H1 (cell line): Measurements from ENCODE around the gene NKAIN4. TPM values are rescaled to one million over a fixed set of nuclear protein-coding genes. Genes with fewer than 3 reads are reported as not detected.

ENCODE experiments used
- CTCF ChIA-PET: fragments of 300-600 bp; sonication (Branson Sonifier 250); formaldehyde crosslinking; loops from one replicate; lab custom pipeline; 2021; ENCODE audit not compliant: partially characterized antibody; lab: Charles Lee
- POLR2A ChIA-PET: fragments of 300-600 bp; sonication (Branson Sonifier 250); formaldehyde crosslinking; loops from one replicate; lab custom pipeline; 2021; ENCODE audit warnings: inconsistent platforms; ENCODE audit not compliant: partially characterized antibody; lab: Charles Lee
- DNase-seq, 2 experiments: peaks; one replicate each; pipeline versions ENCODE4 v3.0.0 to v3.0.0-alpha.2; 2010 to 2022; ENCODE audit warnings: low spot score in 2 of 2, low read depth in 1 of 2, mixed read lengths in 1 of 2
- FAIRE-seq: peaks from 2 replicates; lab custom pipeline; 2011; peaks lifted over from hg19 to GRCh38; lab: Jason Lieb, UNC
- H2AFZ ChIP-seq: 2 replicates; pipeline ENCODE4 v1.8.1; 2012; ENCODE audit warnings: low read length, inconsistent platforms
- H2AK5ac ChIP-seq: 2 replicates; pipeline ENCODE4 v1.6.1; 2013; ENCODE audit warnings: low read depth, low read length
- H2BK120ac ChIP-seq: replicated peaks from 2 replicates; pipeline ENCODE3; 2013; ENCODE audit warnings: low read depth, low read length, inconsistent platforms
- H2BK12ac ChIP-seq: 2 replicates; pipeline ENCODE4 v1.6.1; 2013; ENCODE audit warnings: low read depth, low read length
- H2BK15ac ChIP-seq: 2 replicates; pipeline ENCODE4 v1.6.1; 2013; ENCODE audit warnings: low read length
- H2BK20ac ChIP-seq: 2 replicates; pipeline ENCODE4 v1.6.1; 2013; ENCODE audit warnings: low read length
- H2BK5ac ChIP-seq: 2 replicates; pipeline ENCODE4 v1.6.1; 2013; ENCODE audit warnings: low read depth, low read length
- H3K14ac ChIP-seq: 2 replicates; pipeline ENCODE4 v1.6.1; 2013; ENCODE audit warnings: inconsistent platforms; ENCODE audit not compliant: insufficient read length
- H3K18ac ChIP-seq: 2 replicates; pipeline ENCODE4 v1.6.1; 2013; ENCODE audit warnings: low read length; ENCODE audit errors: extremely low read depth
- H3K23ac ChIP-seq: 2 replicates; pipeline ENCODE4 v1.6.1; 2013; ENCODE audit warnings: inconsistent platforms; ENCODE audit not compliant: insufficient read length
- H3K23me2 ChIP-seq: 2 replicates; pipeline ENCODE4 v1.6.1; 2013; ENCODE audit warnings: low read depth, low read length
- H3K27ac ChIP-seq: 2 replicates; pipeline ENCODE4 v1.6.1; 2011; ENCODE audit warnings: low read depth, low read length, inconsistent platforms
- H3K27me3 ChIP-seq, 4 experiments: replicated peaks in 1 of 4; 1 replicate in 1 of 4; 2 replicates in 3 of 4; pipeline versions ENCODE4 v1.6.1 to v1.8.1; 2011 to 2013; ENCODE audit warnings: low read length in 3 of 4, mild to moderate bottlenecking in 3 of 4, inconsistent platforms in 2 of 4, mixed read lengths in 2 of 4, moderate library complexity in 1 of 4; ENCODE audit not compliant: control insufficient read depth in 3 of 4, insufficient read depth in 3 of 4; ENCODE audit errors: extremely low read depth in 1 of 4
- H3K36me3 ChIP-seq, 4 experiments: 2 replicates each; pipeline versions ENCODE4 v1.6.1 to v1.8.1; 2011 to 2013; ENCODE audit warnings: mild to moderate bottlenecking in 4 of 4, low read length in 3 of 4, moderate library complexity in 2 of 4, control low read depth in 1 of 4, inconsistent platforms in 1 of 4; ENCODE audit not compliant: insufficient read depth in 4 of 4, control insufficient read depth in 2 of 4
- H3K4ac ChIP-seq: replicated peaks from 2 replicates; pipeline ENCODE3; 2013; ENCODE audit warnings: low read length, low read depth, mixed read lengths, inconsistent platforms; ENCODE audit not compliant: insufficient read length
- H3K4me1 ChIP-seq, 4 experiments: replicated peaks in 1 of 4; 1 replicate in 1 of 4; 2 replicates in 3 of 4; pipeline versions ENCODE4 v1.6.1 to v1.8.1; 2011 to 2013; ENCODE audit warnings: low read length in 3 of 4, inconsistent platforms in 2 of 4, mixed read lengths in 1 of 4; ENCODE audit not compliant: insufficient read depth in 4 of 4, control insufficient read depth in 3 of 4
- H3K4me2 ChIP-seq, 2 experiments: 2 replicates each; pipeline versions ENCODE4 v1.6.1 to v1.8.1; 2011 to 2013; ENCODE audit warnings: low read depth in 2 of 2, low read length in 2 of 2, control low read depth in 1 of 2, inconsistent platforms in 1 of 2, mild to moderate bottlenecking in 1 of 2; ENCODE audit not compliant: insufficient read depth in 1 of 2
- H3K4me3 ChIP-seq, 4 experiments: fragments of 200-600, 300-600 bp in 1 of 4; sonication (generic), shearing (Covaris generic), sonication (Bioruptor Twin) in 1 of 4; 2 replicates each; pipeline versions ENCODE4 v1.5.1 to v1.8.1; 2011 to 2016; ENCODE audit warnings: low read length in 4 of 4, low read depth in 3 of 4, control low read depth in 2 of 4, inconsistent platforms in 2 of 4, mild to moderate bottlenecking in 2 of 4, mixed read lengths in 1 of 4, moderate library complexity in 1 of 4; ENCODE audit not compliant: insufficient read depth in 2 of 4; ENCODE audit errors: extremely low read depth in 1 of 4
- H3K56ac ChIP-seq: replicated peaks from 2 replicates; pipeline ENCODE3; 2013; ENCODE audit warnings: low read depth, mild to moderate bottlenecking, mixed read lengths, low read length, inconsistent platforms; ENCODE audit not compliant: insufficient read length
- H3K79me1 ChIP-seq: 2 replicates; pipeline ENCODE4 v1.6.1; 2013; ENCODE audit warnings: low read depth, low read length, control low read depth
- H3K79me2 ChIP-seq, 2 experiments: 2 replicates each; pipeline versions ENCODE4 v1.6.1 to v1.8.1; 2012 to 2013; ENCODE audit warnings: low read length in 2 of 2, mild to moderate bottlenecking in 2 of 2, inconsistent platforms in 1 of 2; ENCODE audit not compliant: insufficient read depth in 2 of 2, control insufficient read depth in 1 of 2
- H3K9ac ChIP-seq, 4 experiments: replicated peaks in 1 of 4; 1 replicate in 1 of 4; 2 replicates in 3 of 4; pipeline versions ENCODE4 v1.6.1 to v1.8.1; 2011 to 2013; ENCODE audit warnings: low read depth in 3 of 4, low read length in 3 of 4, control low read depth in 2 of 4, mild to moderate bottlenecking in 2 of 4, moderate library complexity in 2 of 4, inconsistent platforms in 1 of 4; ENCODE audit errors: extremely low read depth in 1 of 4
- H3K9me3 ChIP-seq, 2 experiments: 2 replicates each; pipeline versions ENCODE4 v1.6.1 to v1.8.1; 2012 to 2013; ENCODE audit warnings: mild to moderate bottlenecking in 2 of 2, moderate library complexity in 2 of 2, control low read depth in 1 of 2, inconsistent platforms in 1 of 2, low read depth in 1 of 2, low read length in 1 of 2, mixed read lengths in 1 of 2; ENCODE audit not compliant: insufficient read depth in 2 of 2
- H4K20me1 ChIP-seq, 2 experiments: replicated peaks in 1 of 2; 2 replicates each; pipeline versions ENCODE3 to v1.8.1; 2011 to 2013; ENCODE audit warnings: inconsistent platforms in 2 of 2, low read length in 2 of 2, mild to moderate bottlenecking in 1 of 2; ENCODE audit not compliant: insufficient read depth in 2 of 2, control insufficient read depth in 1 of 2
- H4K5ac ChIP-seq: 2 replicates; pipeline ENCODE4 v1.6.1; 2013; ENCODE audit warnings: low read length, low read depth, mixed read lengths, inconsistent platforms; ENCODE audit not compliant: insufficient read length
- H4K8ac ChIP-seq: 2 replicates; pipeline ENCODE4 v1.8.0; 2013; ENCODE audit warnings: mild to moderate bottlenecking, moderate library complexity, low read length, inconsistent platforms; ENCODE audit not compliant: insufficient read depth; ENCODE audit errors: extremely low read depth
- H4K91ac ChIP-seq: replicated peaks from 2 replicates; pipeline ENCODE3; 2013; ENCODE audit warnings: low read length, mixed read lengths, inconsistent platforms; ENCODE audit not compliant: insufficient read length
- CEBPB ChIP-seq: IDR thresholded peaks from 2 replicates; pipeline ENCODE4 v1.6.1; 2012; ENCODE audit warnings: low read depth, low read length
- EGR1 ChIP-seq: IDR thresholded peaks from 2 replicates; pipeline ENCODE4 v1.6.1; 2011; ENCODE audit warnings: low read depth, low read length, borderline replicate concordance
- GABPA ChIP-seq: IDR thresholded peaks from 2 replicates; pipeline ENCODE4 v1.6.1; 2011; ENCODE audit warnings: mild to moderate bottlenecking, low read length, moderate library complexity, borderline replicate concordance; ENCODE audit not compliant: insufficient read depth
- HDAC6 ChIP-seq: IDR thresholded peaks from one replicate; pipeline ENCODE4 v1.7.1; 2012; ENCODE audit warnings: low read depth, mild to moderate bottlenecking, inconsistent platforms, low read length, moderate library complexity
- KDM4A ChIP-seq: IDR thresholded peaks from one replicate; pipeline ENCODE4 v1.7.1; 2012; ENCODE audit warnings: low read depth, mild to moderate bottlenecking, moderate library complexity, low read length, inconsistent platforms; ENCODE audit not compliant: severe bottlenecking
- KDM5A ChIP-seq: fragments of 200-600 bp; IDR thresholded peaks from 2 replicates; pipeline ENCODE4 v1.7.1; 2012; ENCODE audit warnings: mild to moderate bottlenecking, low read length, inconsistent platforms, mixed read lengths
- RAD21 ChIP-seq, 2 experiments: IDR thresholded peaks in 1 of 2; conservative IDR thresholded peaks in 1 of 2; 2 replicates each; pipeline ENCODE4 v1.6.1; 2011; ENCODE audit warnings: low read depth in 2 of 2, low read length in 2 of 2, improper control_type of control experiment in 1 of 2, inconsistent platforms in 1 of 2, mild to moderate bottlenecking in 1 of 2, moderate library complexity in 1 of 2
- SAP30 ChIP-seq: fragments of 300-600 bp; sonication (generic); IDR thresholded peaks from 2 replicates; pipeline ENCODE4 v1.7.1; 2012; ENCODE audit warnings: low read length, moderate library complexity, mild to moderate bottlenecking, inconsistent platforms; ENCODE audit not compliant: insufficient read depth, insufficient replicate concordance
- SIRT6 ChIP-seq: IDR thresholded peaks from one replicate; pipeline ENCODE4 v1.7.1; 2012; ENCODE audit warnings: low read length, inconsistent platforms
- SP1 ChIP-seq: IDR thresholded peaks from 2 replicates; pipeline ENCODE4 v1.6.1; 2011; ENCODE audit warnings: low read depth, low read length
- SUZ12 ChIP-seq: fragments of 200-600 bp; sonication (generic); IDR thresholded peaks from 2 replicates; pipeline ENCODE4 v1.6.1; 2012; ENCODE audit warnings: mild to moderate bottlenecking, inconsistent platforms, low read length, moderate library complexity, mixed read lengths
- TAF1 ChIP-seq: IDR thresholded peaks from 2 replicates; pipeline ENCODE4 v1.6.1; 2011; ENCODE audit warnings: mild to moderate bottlenecking, low read depth, low read length
- TBP ChIP-seq: IDR thresholded peaks from 2 replicates; pipeline ENCODE4 v1.6.1; 2011; ENCODE audit warnings: low read depth, low read length, improper control_type of control experiment
- WGBS, 2 experiments: shearing (Covaris generic) in 1 of 2; methylation state at CpG; one replicate each; pipeline versions ENCODE4 v1.1.6 to v1.1.7; 2013 to 2015; ENCODE audit warnings: low lambda C conversion rate in 2 of 2, mixed read lengths in 2 of 2, inconsistent platforms in 1 of 2, low coverage in 1 of 2, missing lambda C conversion rate in 1 of 2; ENCODE audit not compliant: insufficient replicate concordance in 2 of 2, insufficient coverage in 1 of 2, insufficient read length in 1 of 2; ENCODE audit errors: extremely low coverage in 1 of 2, missing lambda C conversion rate in 1 of 2; 5-methylcytosine and 5-hydroxymethylcytosine counted together
- polyA plus RNA-seq, 7 experiments: library from polyadenylated mRNA; depleted of rRNA in 3 of 7; stranded (reverse) in 5 of 7; unstranded in 2 of 7; fragments of >200 nt in 5 of 7; fragments of 200-250 nt in 2 of 7; gene quantifications; 1 replicate in 5 of 7; 2 replicates in 1 of 7; 4 replicates in 1 of 7; pipeline versions ENCODE4 v1.2.1 to v1.2.3, GENCODE V29; 2011 to 2013; ENCODE audit warnings: missing spikeins in 2 of 7, mixed read lengths in 2 of 7
- total RNA-seq: library from RNA; stranded (reverse); fragmentation: NEBNext Ultra II Directional; extraction: Animal tissue kit (Norgen Biotek cat#: 25700); gene quantifications from 2 replicates; pipeline ENCODE4 v1.2.1, GENCODE V29; 2021

Gene NKAIN4
- total and polyA plus RNA-seq, 2 of the 8 experiments (the other 6 are each of a cell fraction or from before 2014, with no cell fraction given): 6.9 to 17.0 TPM

DNA sequence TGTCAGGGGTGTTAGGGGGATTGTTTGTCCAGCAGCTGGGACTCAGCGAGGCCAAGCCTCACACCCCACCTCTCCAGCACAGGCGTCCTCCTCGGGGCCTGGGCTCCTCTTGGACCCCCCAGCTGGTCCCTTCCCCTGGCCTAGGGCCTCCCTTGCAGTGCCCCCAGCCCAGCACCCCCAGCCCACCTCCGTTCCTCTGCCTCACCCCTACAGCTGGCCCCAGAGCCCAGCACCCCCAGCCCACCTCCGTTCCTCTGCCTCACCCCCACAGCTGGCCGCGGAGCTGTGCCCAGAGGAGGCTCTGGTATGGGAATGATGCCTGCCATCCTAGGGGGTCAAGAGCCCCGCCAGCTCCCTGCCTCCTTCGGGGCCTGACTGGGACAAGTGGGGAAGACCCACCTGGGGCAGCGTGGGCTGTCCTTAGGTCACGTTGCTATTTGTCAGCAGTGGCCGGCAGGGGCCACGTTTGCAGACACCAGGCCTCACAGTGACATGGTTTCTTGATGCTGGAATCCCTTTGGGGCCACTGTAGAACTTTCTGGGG is 30.8 kb upstream of the NKAIN4 start:
- Histone ChIP-seq H2BK12ac (no peak overlapping the region), H3K4ac (no peak overlapping the region), H2BK15ac (no peak overlapping the region), H3K9me3 (no peaks in the 10 kb centered on the region), H4K5ac (no peak overlapping the region), H3K27me3 (no peaks in the 10 kb centered on the region), H2BK5ac (no peak overlapping the region), H4K91ac (no peak overlapping the region), H2BK20ac (no peak overlapping the region), H4K8ac (no peak overlapping the region), H3K36me3 (peaks cover 0 to 41% (median 14%) of the 10 kb centered on the region in 4 experiments; a peak in 7 of 8 replicates), H2BK120ac (no peak overlapping the region), H2AFZ (no peak overlapping the region), H3K9ac (no peak overlapping the region), H3K18ac (no peak overlapping the region), H3K14ac (no peak overlapping the region), H4K20me1 (peaks cover 3 to 15% of the 10 kb centered on the region in 2 experiments), H3K23ac (no peak overlapping the region), H3K4me3 (no peak overlapping the region), H3K79me2 (no peaks in the 10 kb centered on the region), H3K4me1 (no peaks in the 10 kb centered on the region), H3K27ac (no peak overlapping the region), H2AK5ac (no peak overlapping the region), H3K4me2 (no peak overlapping the region), H3K56ac (no peak overlapping the region), H3K23me2 (no peaks in the 10 kb centered on the region), H3K79me1 (0 out of 2 replicates have a peak, but pooled peaks cover 2% of the 10 kb centered on the region)
- POLR2A ChIA-PET: interaction anchor here (0.9 to 1.6 kb wide), 3 partner anchors 9 to 64 kb away, joined by 3 to 4 read pairs (median 3); no protein-coding TSS in a partner anchor
- DNase-seq (no peak), FAIRE-seq (no peak)
- CTCF ChIA-PET: interaction anchor here (1.0 to 9.6 kb wide), 5 partner anchors 43 to 69 kb away, joined by 3 to 82 read pairs (median 3); partner anchors contain the start of gene YTHDF1
- WGBS, 2 experiments: 83% methylated on average over 7 of the region's 13 CpGs; no CpG with 5 or more reads in 1 of the 2 experiments
- TF ChIP-seq RAD21 (IDR thresholded peaks at IDR 0.05 in 1 of 2, conservative IDR thresholded peaks at IDR 0.05 in 1 of 2; ENCODE audit: low read depth in 2 of 2, low read length in 2 of 2) (no peak), SUZ12 (no peak), SIRT6 (no peak), SAP30 (no peak), HDAC6 (no peak), KDM4A (no peak), TAF1 (no peak), TBP (no peak), EGR1 (no peak), GABPA (no peak), KDM5A (no peak), SP1 (no peak), CEBPB (no peak)
